SK-N-SH treated with all-trans-retinoic acid at 6 μM for 48 hours (cell line): ENCODE measurements around the gene POM121L2.
"Not testable (repeated sequence)": the region's sequence is repeated elsewhere in the genome, so short reads cannot be mapped to it uniquely, and the experiment has no call there.

Experiments used
- ATAC-seq: fragments of 200-7000 bp; cut with Tn5 transposase; 3 replicates; pipeline ENCODE4 v1.9.1; 2020; ENCODE audit warnings: mild to moderate bottlenecking, moderate library complexity
- ARNTL ChIP-seq: fragments of 450-650 bp; formaldehyde crosslinking; IDR thresholded peaks from 2 replicates; pipeline ENCODE4 v1.5.0; 2020; ENCODE audit warnings: low read depth, mild to moderate bottlenecking, moderate library complexity, borderline replicate concordance
- BACH2 ChIP-seq: fragments of 250-450 bp; sonication (Bioruptor Pico); IDR thresholded peaks from 2 replicates; pipeline ENCODE4 v1.9.0; 2021; ENCODE audit warnings: mild to moderate bottlenecking, borderline replicate concordance
- CSDC2 ChIP-seq: fragments of 250-450 bp; sonication (Bioruptor Pico); IDR thresholded peaks from 2 replicates; pipeline ENCODE4 v1.5.0; 2020; ENCODE audit warnings: mild to moderate bottlenecking, moderate library complexity
- ESRRG ChIP-seq: fragments of 250-450 bp; sonication (Bioruptor Pico); IDR thresholded peaks from 2 replicates; pipeline ENCODE4 v1.6.1; 2021; ENCODE audit warnings: mild to moderate bottlenecking
- GLIS3 ChIP-seq: fragments of 250-450 bp; sonication (Bioruptor Pico); IDR thresholded peaks from 2 replicates; pipeline ENCODE4 v1.5.0; 2020; ENCODE audit warnings: mild to moderate bottlenecking, moderate library complexity
- ISL1 ChIP-seq: fragments of 250-450 bp; sonication (Bioruptor Pico); IDR thresholded peaks from 2 replicates; pipeline ENCODE4 v2.1.2; 2022; ENCODE audit warnings: mild to moderate bottlenecking, moderate library complexity
- OSR1 ChIP-seq: fragments of 250-450 bp; sonication (Bioruptor Pico); IDR thresholded peaks from 2 replicates; pipeline ENCODE4 v1.8.0; 2022; ENCODE audit warnings: moderate library complexity, mild to moderate bottlenecking, inconsistent platforms
- POU6F1 ChIP-seq: fragments of 250-450 bp; sonication (Bioruptor Pico); IDR thresholded peaks from 2 replicates; pipeline ENCODE4 v1.8.0; 2021; ENCODE audit warnings: low read depth, mild to moderate bottlenecking, moderate library complexity, borderline replicate concordance
- PPARA ChIP-seq: fragments of 250-450 bp; sonication (Bioruptor Pico); IDR thresholded peaks from 2 replicates; pipeline ENCODE4 v1.5.0; 2020; ENCODE audit warnings: mild to moderate bottlenecking, borderline replicate concordance
- RARB ChIP-seq: fragments of 250-450 bp; sonication (Bioruptor Pico); IDR thresholded peaks from 2 replicates; pipeline ENCODE4 v1.8.0; 2021; ENCODE audit warnings: mild to moderate bottlenecking, moderate library complexity
- SNAI2 ChIP-seq: fragments of 250-450 bp; sonication (Bioruptor Pico); IDR thresholded peaks from 2 replicates; pipeline ENCODE4 v1.5.0; 2020; ENCODE audit warnings: mild to moderate bottlenecking, moderate library complexity
- TCF4 ChIP-seq: fragments of 250-450 bp; sonication (Bioruptor Pico); IDR thresholded peaks from 2 replicates; pipeline ENCODE4 v1.8.0; 2021; ENCODE audit warnings: mild to moderate bottlenecking, moderate library complexity, borderline replicate concordance
- TOX ChIP-seq: fragments of 250-450 bp; sonication (Bioruptor Pico); IDR thresholded peaks from 2 replicates; pipeline ENCODE4 v1.8.0; 2021; ENCODE audit warnings: mild to moderate bottlenecking, moderate library complexity, borderline replicate concordance
- ZC3H10 ChIP-seq: fragments of 250-450 bp; sonication (Bioruptor Pico); IDR thresholded peaks from 2 replicates; pipeline ENCODE4 v1.5.1; 2021; ENCODE audit warnings: mild to moderate bottlenecking, moderate library complexity
- ZFP3 ChIP-seq: fragments of 250-450 bp; sonication (Bioruptor Pico); IDR thresholded peaks from 2 replicates; pipeline ENCODE4 v1.5.0; 2020; ENCODE audit warnings: mild to moderate bottlenecking, moderate library complexity
- ZFP30 ChIP-seq: fragments of 450-650 bp; formaldehyde crosslinking; IDR thresholded peaks from 2 replicates; pipeline ENCODE4 v1.5.0; 2022; ENCODE audit warnings: mild to moderate bottlenecking, moderate library complexity
- ZNF565 ChIP-seq: fragments of 450-650 bp; formaldehyde crosslinking; conservative IDR thresholded peaks from 2 replicates; pipeline ENCODE4 v1.5.0; 2020; ENCODE audit warnings: low read depth, mild to moderate bottlenecking, moderate library complexity
- ZNF70 ChIP-seq: fragments of 450-650 bp; formaldehyde crosslinking; IDR thresholded peaks from 2 replicates; pipeline ENCODE4 v1.5.0; 2020; ENCODE audit warnings: mild to moderate bottlenecking, moderate library complexity
- ZNF8 ChIP-seq: fragments of 450-650 bp; formaldehyde crosslinking; IDR thresholded peaks from 2 replicates; pipeline ENCODE4 v1.5.0; 2020; ENCODE audit warnings: mild to moderate bottlenecking, moderate library complexity
- TF ChIP-seq, protein P1 (sequence below): fragments of 250-450 bp; sonication (Bioruptor Pico); IDR thresholded peaks from 2 replicates; pipeline ENCODE4 v1.5.1; 2020; ENCODE audit warnings: low read depth, mild to moderate bottlenecking, moderate library complexity
- TF ChIP-seq, protein P2 (sequence below): fragments of 250-450 bp; sonication (Bioruptor Pico); IDR thresholded peaks from 2 replicates; pipeline ENCODE4 v1.8.0; 2020; ENCODE audit warnings: mild to moderate bottlenecking, moderate library complexity, borderline replicate concordance
- TF ChIP-seq, protein P3 (sequence below): fragments of 250-450 bp; sonication (Bioruptor Pico); IDR thresholded peaks from 2 replicates; pipeline ENCODE4 v1.5.1; 2021; ENCODE audit warnings: mild to moderate bottlenecking, moderate library complexity

The POM121L2 gene

GRCh38 chr6:27267857-27268434 lies 44.1 kb downstream of the POM121L2 start (continued):
- TF ChIP-seq POU6F1 (CRISPR knock-in tag) (no peak), CSDC2 (no peak), ZNF8 (CRISPR knock-in tag) (no peak), ESRRG (CRISPR knock-in tag) (no peak)
- TF ChIP-seq, all 23 proteins: peak for 0

GRCh38 chr6:27267003-27267402 lies 45.1 kb downstream of the POM121L2 start:
- ATAC-seq, result not testable (repeated sequence)

DNA sequence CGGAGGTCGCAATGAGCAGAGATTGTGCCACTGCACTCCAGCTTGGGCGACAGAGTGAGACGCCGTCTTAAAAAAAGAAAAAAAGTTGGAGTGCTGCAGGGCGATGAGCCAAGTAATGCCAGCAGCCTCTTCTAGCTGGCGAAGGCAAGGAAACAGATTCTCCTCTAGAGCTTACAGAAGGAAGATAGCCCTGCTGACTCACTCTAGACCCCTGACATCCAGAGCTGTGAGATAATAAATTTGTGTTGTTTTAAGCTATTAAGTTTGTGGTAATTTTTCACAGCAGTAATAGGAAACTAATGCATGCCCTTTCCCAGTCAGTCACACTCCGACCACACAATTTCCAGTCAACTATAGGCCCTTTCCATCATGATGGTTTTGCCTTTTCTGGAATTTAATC lies 48.2 kb downstream of the POM121L2 start:
- TF ChIP-seq ZC3H10 (CRISPR knock-in tag) (no peak), ZFP30 (CRISPR knock-in tag) (no peak), ZFP3 (CRISPR knock-in tag) (no peak), POU6F1 (CRISPR knock-in tag) (no peak), TOX (CRISPR knock-in tag) (no peak), ISL1 (CRISPR knock-in tag) (no peak), ZNF565 (no peak), ZNF70 (CRISPR knock-in tag) (no peak), RARB (CRISPR knock-in tag) (no peak), ARNTL (no peak), ZNF8 (CRISPR knock-in tag) (no peak), BACH2 (CRISPR knock-in tag) (no peak), OSR1 (CRISPR knock-in tag) (no peak), PPARA (CRISPR knock-in tag) (no peak)
- TF ChIP-seq, protein P1, sequence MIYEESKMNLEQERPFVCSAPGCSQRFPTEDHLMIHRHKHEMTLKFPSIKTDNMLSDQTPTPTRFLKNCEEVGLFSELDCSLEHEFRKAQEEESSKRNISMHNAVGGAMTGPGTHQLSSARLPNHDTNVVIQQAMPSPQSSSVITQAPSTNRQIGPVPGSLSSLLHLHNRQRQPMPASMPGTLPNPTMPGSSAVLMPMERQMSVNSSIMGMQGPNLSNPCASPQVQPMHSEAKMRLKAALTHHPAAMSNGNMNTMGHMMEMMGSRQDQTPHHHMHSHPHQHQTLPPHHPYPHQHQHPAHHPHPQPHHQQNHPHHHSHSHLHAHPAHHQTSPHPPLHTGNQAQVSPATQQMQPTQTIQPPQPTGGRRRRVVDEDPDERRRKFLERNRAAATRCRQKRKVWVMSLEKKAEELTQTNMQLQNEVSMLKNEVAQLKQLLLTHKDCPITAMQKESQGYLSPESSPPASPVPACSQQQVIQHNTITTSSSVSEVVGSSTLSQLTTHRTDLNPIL, result no peak
- TF ChIP-seq, protein P2, sequence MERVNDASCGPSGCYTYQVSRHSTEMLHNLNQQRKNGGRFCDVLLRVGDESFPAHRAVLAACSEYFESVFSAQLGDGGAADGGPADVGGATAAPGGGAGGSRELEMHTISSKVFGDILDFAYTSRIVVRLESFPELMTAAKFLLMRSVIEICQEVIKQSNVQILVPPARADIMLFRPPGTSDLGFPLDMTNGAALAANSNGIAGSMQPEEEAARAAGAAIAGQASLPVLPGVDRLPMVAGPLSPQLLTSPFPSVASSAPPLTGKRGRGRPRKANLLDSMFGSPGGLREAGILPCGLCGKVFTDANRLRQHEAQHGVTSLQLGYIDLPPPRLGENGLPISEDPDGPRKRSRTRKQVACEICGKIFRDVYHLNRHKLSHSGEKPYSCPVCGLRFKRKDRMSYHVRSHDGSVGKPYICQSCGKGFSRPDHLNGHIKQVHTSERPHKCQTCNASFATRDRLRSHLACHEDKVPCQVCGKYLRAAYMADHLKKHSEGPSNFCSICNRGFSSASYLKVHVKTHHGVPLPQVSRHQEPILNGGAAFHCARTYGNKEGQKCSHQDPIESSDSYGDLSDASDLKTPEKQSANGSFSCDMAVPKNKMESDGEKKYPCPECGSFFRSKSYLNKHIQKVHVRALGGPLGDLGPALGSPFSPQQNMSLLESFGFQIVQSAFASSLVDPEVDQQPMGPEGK, result no peak
- no peak for ATAC-seq

DNA sequence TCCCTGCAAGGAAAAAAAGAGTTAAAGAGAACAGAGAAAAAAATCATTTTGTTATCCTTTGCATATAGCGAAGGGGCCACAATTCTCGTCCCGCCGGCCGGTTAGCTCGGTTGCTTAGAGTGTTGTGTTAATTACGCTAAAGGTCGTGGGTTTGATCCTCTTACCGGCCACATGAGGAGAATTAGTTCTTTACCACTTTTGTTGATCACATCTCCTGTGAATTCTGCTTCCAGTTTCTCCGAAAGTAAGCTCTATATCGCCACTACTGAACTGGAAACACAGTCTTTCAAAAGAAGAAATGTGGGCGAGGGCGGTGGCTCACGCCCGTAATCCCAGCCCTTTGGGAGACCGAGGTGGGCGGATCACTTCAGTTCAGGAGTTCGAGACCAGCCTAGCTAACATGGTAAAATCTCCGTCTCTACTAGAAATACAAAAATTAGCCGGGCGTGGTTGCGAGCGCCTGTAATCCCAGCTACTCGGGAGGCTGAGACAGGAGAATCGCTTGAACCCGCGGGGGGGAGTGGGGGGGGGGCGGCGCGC lies 51.2 kb downstream of the POM121L2 start:
- TF ChIP-seq ISL1 (CRISPR knock-in tag) (no peak), PPARA (CRISPR knock-in tag) (no peak), TCF4 (CRISPR knock-in tag) (no peak), BACH2 (CRISPR knock-in tag) (no peak), TOX (CRISPR knock-in tag) (no peak), RARB (CRISPR knock-in tag) (no peak), ZFP30 (CRISPR knock-in tag) (no peak), ZNF70 (CRISPR knock-in tag) (no peak), POU6F1 (CRISPR knock-in tag) (no peak), ZNF565 (no peak), GLIS3 (CRISPR knock-in tag) (no peak), SNAI2 (CRISPR knock-in tag) (no peak), ZFP3 (CRISPR knock-in tag) (no peak)
- TF ChIP-seq, protein P3, sequence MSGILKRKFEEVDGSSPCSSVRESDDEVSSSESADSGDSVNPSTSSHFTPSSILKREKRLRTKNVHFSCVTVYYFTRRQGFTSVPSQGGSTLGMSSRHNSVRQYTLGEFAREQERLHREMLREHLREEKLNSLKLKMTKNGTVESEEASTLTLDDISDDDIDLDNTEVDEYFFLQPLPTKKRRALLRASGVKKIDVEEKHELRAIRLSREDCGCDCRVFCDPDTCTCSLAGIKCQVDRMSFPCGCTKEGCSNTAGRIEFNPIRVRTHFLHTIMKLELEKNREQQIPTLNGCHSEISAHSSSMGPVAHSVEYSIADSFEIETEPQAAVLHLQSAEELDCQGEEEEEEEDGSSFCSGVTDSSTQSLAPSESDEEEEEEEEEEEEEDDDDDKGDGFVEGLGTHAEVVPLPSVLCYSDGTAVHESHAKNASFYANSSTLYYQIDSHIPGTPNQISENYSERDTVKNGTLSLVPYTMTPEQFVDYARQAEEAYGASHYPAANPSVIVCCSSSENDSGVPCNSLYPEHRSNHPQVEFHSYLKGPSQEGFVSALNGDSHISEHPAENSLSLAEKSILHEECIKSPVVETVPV, result no peak
- no peak for ATAC-seq
